Measurements from ENCODE around the gene EIF4B. TPM values are rescaled to one million over a fixed set of nuclear protein-coding genes. Genes with fewer than 3 reads are reported as not detected.

The EIF4B gene
- total and polyA plus RNA-seq, 9 of the 15 experiments (the other 6 are each of a cell fraction or from before 2014, with no cell fraction given) = 138 to 669 (median 552) TPM

DNA sequence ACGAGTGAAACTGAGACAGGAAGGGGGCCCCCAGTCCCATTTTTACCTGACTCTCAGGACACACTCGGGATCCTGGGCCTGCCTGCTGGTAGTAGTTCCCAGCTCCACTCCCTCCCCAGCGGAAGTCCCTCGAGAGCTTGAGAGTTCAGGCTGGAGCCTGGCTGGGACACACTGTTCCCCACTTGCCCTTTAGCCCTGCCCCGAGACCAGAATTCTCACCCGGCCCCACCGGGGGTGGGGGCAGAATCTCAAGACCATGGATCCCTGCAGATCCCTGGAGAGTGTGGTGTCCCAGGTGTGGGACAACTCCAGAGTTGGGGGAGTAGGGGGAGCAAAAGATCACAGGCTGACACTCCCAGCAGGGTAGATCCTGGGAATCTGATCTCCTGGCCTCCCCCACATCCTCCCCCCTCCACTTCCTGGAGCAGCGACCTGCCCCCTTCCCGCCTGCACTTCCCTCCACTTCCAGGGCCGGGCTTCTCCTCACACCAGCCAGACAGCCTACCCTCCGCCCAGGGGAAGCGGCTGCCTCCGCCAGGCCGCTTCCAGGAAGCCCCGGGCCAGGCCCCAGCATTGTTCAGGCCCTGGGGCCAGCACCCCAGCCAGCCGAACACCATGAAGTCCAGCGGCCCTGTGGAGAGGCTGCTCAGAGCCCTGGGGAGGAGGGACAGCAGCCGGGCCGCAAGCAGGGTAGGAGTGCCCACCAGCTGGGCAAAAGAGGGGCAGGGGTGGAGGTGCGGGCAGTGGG, 43.5 kb downstream of the EIF4B start, which contains the start of gene TNS2 (continued):
- TF ChIP-seq, protein P1, sequence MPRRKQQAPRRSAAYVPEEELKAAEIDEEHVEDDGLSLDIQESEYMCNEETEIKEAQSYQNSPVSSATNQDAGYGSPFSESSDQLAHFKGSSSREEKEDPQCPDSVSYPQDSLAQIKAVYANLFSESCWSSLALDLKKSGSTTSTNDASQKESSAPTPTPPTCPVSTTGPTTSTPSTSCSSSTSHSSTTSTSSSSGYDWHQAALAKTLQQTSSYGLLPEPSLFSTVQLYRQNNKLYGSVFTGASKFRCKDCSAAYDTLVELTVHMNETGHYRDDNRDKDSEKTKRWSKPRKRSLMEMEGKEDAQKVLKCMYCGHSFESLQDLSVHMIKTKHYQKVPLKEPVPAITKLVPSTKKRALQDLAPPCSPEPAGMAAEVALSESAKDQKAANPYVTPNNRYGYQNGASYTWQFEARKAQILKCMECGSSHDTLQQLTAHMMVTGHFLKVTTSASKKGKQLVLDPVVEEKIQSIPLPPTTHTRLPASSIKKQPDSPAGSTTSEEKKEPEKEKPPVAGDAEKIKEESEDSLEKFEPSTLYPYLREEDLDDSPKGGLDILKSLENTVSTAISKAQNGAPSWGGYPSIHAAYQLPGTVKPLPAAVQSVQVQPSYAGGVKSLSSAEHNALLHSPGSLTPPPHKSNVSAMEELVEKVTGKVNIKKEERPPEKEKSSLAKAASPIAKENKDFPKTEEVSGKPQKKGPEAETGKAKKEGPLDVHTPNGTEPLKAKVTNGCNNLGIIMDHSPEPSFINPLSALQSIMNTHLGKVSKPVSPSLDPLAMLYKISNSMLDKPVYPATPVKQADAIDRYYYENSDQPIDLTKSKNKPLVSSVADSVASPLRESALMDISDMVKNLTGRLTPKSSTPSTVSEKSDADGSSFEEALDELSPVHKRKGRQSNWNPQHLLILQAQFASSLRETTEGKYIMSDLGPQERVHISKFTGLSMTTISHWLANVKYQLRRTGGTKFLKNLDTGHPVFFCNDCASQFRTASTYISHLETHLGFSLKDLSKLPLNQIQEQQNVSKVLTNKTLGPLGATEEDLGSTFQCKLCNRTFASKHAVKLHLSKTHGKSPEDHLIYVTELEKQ (CRISPR knock-in tag; IDR thresholded peaks at IDR 0.05) = no peak
- no peak for TF ChIP-seq SRSF9 (IDR thresholded peaks at IDR 0.05; ENCODE audit: borderline replicate concordance, low read depth, low read length)
- no peak for TF ChIP-seq STAG1 (CRISPR knock-in tag; IDR thresholded peaks at IDR 0.05; ENCODE audit: borderline replicate concordance)
- TF ChIP-seq ETV1 (tag; conservative IDR thresholded peaks at IDR 0.05; ENCODE audit: low read depth) = 0 out of 2 replicates have a peak, but pooled peaks have one; percentile 37
- TF ChIP-seq, protein P2, sequence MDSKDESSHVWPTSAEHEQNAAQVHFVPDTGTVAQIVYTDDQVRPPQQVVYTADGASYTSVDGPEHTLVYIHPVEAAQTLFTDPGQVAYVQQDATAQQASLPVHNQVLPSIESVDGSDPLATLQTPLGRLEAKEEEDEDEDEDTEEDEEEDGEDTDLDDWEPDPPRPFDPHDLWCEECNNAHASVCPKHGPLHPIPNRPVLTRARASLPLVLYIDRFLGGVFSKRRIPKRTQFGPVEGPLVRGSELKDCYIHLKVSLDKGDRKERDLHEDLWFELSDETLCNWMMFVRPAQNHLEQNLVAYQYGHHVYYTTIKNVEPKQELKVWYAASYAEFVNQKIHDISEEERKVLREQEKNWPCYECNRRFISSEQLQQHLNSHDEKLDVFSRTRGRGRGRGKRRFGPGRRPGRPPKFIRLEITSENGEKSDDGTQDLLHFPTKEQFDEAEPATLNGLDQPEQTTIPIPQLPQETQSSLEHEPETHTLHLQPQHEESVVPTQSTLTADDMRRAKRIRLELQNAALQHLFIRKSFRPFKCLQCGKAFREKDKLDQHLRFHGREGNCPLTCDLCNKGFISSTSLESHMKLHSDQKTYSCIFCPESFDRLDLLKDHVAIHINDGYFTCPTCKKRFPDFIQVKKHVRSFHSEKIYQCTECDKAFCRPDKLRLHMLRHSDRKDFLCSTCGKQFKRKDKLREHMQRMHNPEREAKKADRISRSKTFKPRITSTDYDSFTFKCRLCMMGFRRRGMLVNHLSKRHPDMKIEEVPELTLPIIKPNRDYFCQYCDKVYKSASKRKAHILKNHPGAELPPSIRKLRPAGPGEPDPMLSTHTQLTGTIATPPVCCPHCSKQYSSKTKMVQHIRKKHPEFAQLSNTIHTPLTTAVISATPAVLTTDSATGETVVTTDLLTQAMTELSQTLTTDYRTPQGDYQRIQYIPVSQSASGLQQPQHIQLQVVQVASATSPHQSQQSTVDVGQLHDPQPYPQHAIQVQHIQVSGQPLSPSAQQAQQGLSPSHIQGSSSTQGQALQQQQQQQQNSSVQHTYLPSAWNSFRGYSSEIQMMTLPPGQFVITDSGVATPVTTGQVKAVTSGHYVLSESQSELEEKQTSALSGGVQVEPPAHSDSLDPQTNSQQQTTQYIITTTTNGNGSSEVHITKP (IDR thresholded peaks at IDR 0.05; ENCODE audit: partially characterized antibody) = no peak
- no peak for TF ChIP-seq BRCA1 (IDR thresholded peaks at IDR 0.05)
- TF ChIP-seq BRCA1 (CRISPR knock-in tag; IDR thresholded peaks at IDR 0.05) = 0 out of 2 replicates have a peak, but pooled peaks have one; percentile 30
- TF ChIP-seq ILF3 (IDR thresholded peaks at IDR 0.05; ENCODE audit: borderline replicate concordance) = no peak
- TF ChIP-seq KAT7 (CRISPR knock-in tag; IDR thresholded peaks at IDR 0.05; ENCODE audit: borderline replicate concordance) = peak; percentile 58; the same call in 1 of the 2 replicates
- TF ChIP-seq ZNF197 (CRISPR knock-in tag; IDR thresholded peaks at IDR 0.05; ENCODE audit: low read depth) = no peak
- TF ChIP-seq SMAD1 (IDR thresholded peaks at IDR 0.05; ENCODE audit: low read depth, low read length, partially characterized antibody) = no peak
- no peak for TF ChIP-seq ZNF324 (CRISPR knock-in tag; IDR thresholded peaks at IDR 0.05)
- TF ChIP-seq JUN (IDR thresholded peaks at IDR 0.05; ENCODE audit: borderline replicate concordance, low read depth, low read length) = no peak
- no peak for TF ChIP-seq JUN (CRISPR knock-in tag; IDR thresholded peaks at IDR 0.05; ENCODE audit: borderline replicate concordance)
- peak; percentile 26; the same call in 1 of the 2 replicates for TF ChIP-seq SPI1 (IDR thresholded peaks at IDR 0.05; ENCODE audit: borderline replicate concordance, low read depth, low read length)
- TF ChIP-seq TGIF2 (CRISPR knock-in tag; IDR thresholded peaks at IDR 0.05) = no peak
- TF ChIP-seq TBP (optimal IDR thresholded peaks at IDR 0.05; ENCODE audit: low read depth, low read length) = no peak
- peak; percentile 37; the same call in 1 of the 2 replicates for TF ChIP-seq ZFX (CRISPR knock-in tag; IDR thresholded peaks at IDR 0.05)
- TF ChIP-seq CBFA2T2 (conservative IDR thresholded peaks at IDR 0.05) = no peak
- TF ChIP-seq CTBP1 (IDR thresholded peaks at IDR 0.05; ENCODE audit: borderline replicate concordance) = no peak
- peak in 1 of 2 experiments; percentile 18; a peak in 1 of 4 replicates for TF ChIP-seq MAZ (CRISPR knock-in tag; conservative IDR thresholded peaks at IDR 0.05 in 1 of 2, IDR thresholded peaks at IDR 0.05 in 1 of 2)
- no peak for TF ChIP-seq THRAP3 (IDR thresholded peaks at IDR 0.05; ENCODE audit: borderline replicate concordance)
